Neural progenitor cell (in vitro differentiated cells): ENCODE measurements around the gene DGKD. TPM values are rescaled to one million over a fixed set of nuclear protein-coding genes. Genes with fewer than 3 reads are reported as not detected.

Experiments used
- DNase-seq: peaks from one replicate; pipeline ENCODE4 v3.0.0-alpha.2; 2016; ENCODE audit warnings: low spot score
- H2AFZ ChIP-seq: fragments of 200-600 bp; sonication (generic); replicated peaks from 2 replicates; pipeline ENCODE4 v1.6.1; 2016; ENCODE audit warnings: antibody characterized with exemption
- H3F3A ChIP-seq: fragments of 200-600 bp; sonication (generic); 2 replicates; pipeline ENCODE4 v1.6.1; 2016; ENCODE audit warnings: antibody characterized with exemption, low read depth
- H3K27ac ChIP-seq: fragments of 200-600 bp; sonication (generic); 2 replicates; pipeline ENCODE4 v1.5.1; 2016; ENCODE audit warnings: mild to moderate bottlenecking
- H3K27me3 ChIP-seq: fragments of 200-600 bp; sonication (generic); 2 replicates; pipeline ENCODE4 v1.6.1; 2016; ENCODE audit warnings: mild to moderate bottlenecking, moderate library complexity
- H3K36me3 ChIP-seq: fragments of 200-600 bp; sonication (generic); 2 replicates; pipeline ENCODE4 v1.5.1; 2016
- H3K4me1 ChIP-seq: fragments of 200-600 bp; sonication (generic); 2 replicates; pipeline ENCODE4 v1.6.1; 2016; ENCODE audit warnings: mixed run types
- H3K4me2 ChIP-seq: fragments of 200-600 bp; sonication (generic); 2 replicates; pipeline ENCODE4 v1.6.1; 2016
- H3K4me3 ChIP-seq: fragments of 200-600 bp; sonication (generic); 2 replicates; pipeline ENCODE4 v1.5.1; 2016
- H3K79me2 ChIP-seq: fragments of 200-600 bp; sonication (generic); 2 replicates; pipeline ENCODE4 v1.6.1; 2016; ENCODE audit warnings: low read depth
- H3K9ac ChIP-seq: fragments of 200-600 bp; sonication (generic); 2 replicates; pipeline ENCODE4 v1.6.1; 2016
- H3K9me3 ChIP-seq: fragments of 200-600 bp; sonication (generic); 2 replicates; pipeline ENCODE4 v1.5.1; 2016; ENCODE audit warnings: low read depth
- H4K20me1 ChIP-seq: fragments of 200-600 bp; sonication (generic); 2 replicates; pipeline ENCODE4 v1.6.1; 2016; ENCODE audit warnings: low read depth
- H3K27ac Mint-ChIP-seq: 3 replicates; pipeline ENCODE4 v1.8.0; 2021; ENCODE audit warnings: mixed read lengths
- H3K27me3 Mint-ChIP-seq: 2 replicates; pipeline ENCODE4 v1.8.0; 2022; ENCODE audit warnings: low read depth, mild to moderate bottlenecking, inconsistent platforms, moderate library complexity, mixed read lengths; ENCODE audit not compliant: insufficient read depth
- H3K36me3 Mint-ChIP-seq: 3 replicates; pipeline ENCODE4 v1.8.0; 2021; ENCODE audit warnings: mixed read lengths
- H3K4me1 Mint-ChIP-seq: 3 replicates; pipeline ENCODE4 v1.8.0; 2021; ENCODE audit warnings: mixed read lengths
- H3K4me3 Mint-ChIP-seq: 3 replicates; pipeline ENCODE4 v1.8.0; 2021; ENCODE audit warnings: mild to moderate bottlenecking, moderate library complexity, mixed read lengths
- H3K9me3 Mint-ChIP-seq: 3 replicates; pipeline ENCODE4 v1.8.0; 2020; ENCODE audit warnings: mixed read lengths
- CTCF ChIP-seq: fragments of 200-600 bp; sonication (generic); IDR thresholded peaks from 2 replicates; pipeline ENCODE4 v1.5.1; 2017; ENCODE audit warnings: antibody characterized with exemption, mild to moderate bottlenecking
- EZH2 ChIP-seq: fragments of 200-600 bp; sonication (generic); IDR thresholded peaks from 2 replicates; pipeline ENCODE4 v1.6.1; 2017; ENCODE audit warnings: antibody characterized with exemption, mild to moderate bottlenecking, moderate library complexity
- EZH2phosphoT487 ChIP-seq: fragments of 200-600 bp; sonication (generic); IDR thresholded peaks from 2 replicates; pipeline ENCODE4 v1.6.1; 2017; ENCODE audit warnings: antibody characterized with exemption
- total RNA-seq: library from RNA; depleted of rRNA; stranded (reverse); fragments of >200 nt; gene quantifications from 2 replicates; pipeline ENCODE4 v1.2.3, GENCODE V29; 2015; ENCODE audit warnings: low replicate concordance

DGKD gene
- total RNA-seq, 1 donor from 2014 or later, result 10.9 TPM

GRCh38 chr2:233402346-233402745 lies 48.1 kb downstream of the DGKD start:
- H3K36me3 Mint-ChIP-seq, result peaks cover 17% of the 10 kb centered on the region

GRCh38 chr2:233402789-233403188 lies 48.5 kb downstream of the DGKD start:
- no peaks in the 10 kb centered on the region for H3K79me2 ChIP-seq
- no peaks in the 10 kb centered on the region for H3F3A ChIP-seq
- H4K20me1 ChIP-seq, result peaks cover 2% of the 10 kb centered on the region
- no peak overlapping the region for H3K27ac ChIP-seq
- no peaks in the 10 kb centered on the region for H3K27me3 ChIP-seq
- H3K36me3 ChIP-seq, result no peaks in the 10 kb centered on the region
- H3K4me1 ChIP-seq, result peaks cover 8% of the 10 kb centered on the region
- Mint-ChIP-seq H3K9me3 (no peaks in the 10 kb centered on the region), H3K4me3 (no peak overlapping the region), H3K36me3 (peaks cover 14% of the 10 kb centered on the region), H3K27ac (peak overlapping the region; percentile 17), H3K4me1 (peaks cover 9% of the 10 kb centered on the region), H3K27me3 (peaks cover 2% of the 10 kb centered on the region)
- no peak for DNase-seq
- no peak overlapping the region for H3K4me2 ChIP-seq
- H3K4me3 ChIP-seq, result no peak overlapping the region
- H3K9ac ChIP-seq, result no peak overlapping the region
- TF ChIP-seq EZH2phosphoT487, result no peak
- no peak for TF ChIP-seq CTCF
- no peak for TF ChIP-seq EZH2
- H2AFZ ChIP-seq, result no peak overlapping the region
- H3K9me3 ChIP-seq, result no peaks in the 10 kb centered on the region

More at GRCh38 chr2:233402346-233402745, 48.1 kb downstream of the DGKD start:
- Histone ChIP-seq H3K4me1 (peaks cover 8% of the 10 kb centered on the region), H3K27ac (no peak overlapping the region), H4K20me1 (peaks cover 2% of the 10 kb centered on the region), H3K9me3 (no peaks in the 10 kb centered on the region), H3K79me2 (no peaks in the 10 kb centered on the region), H3K4me2 (no peak overlapping the region), H3K36me3 (no peaks in the 10 kb centered on the region), H2AFZ (no peak overlapping the region), H3K9ac (no peak overlapping the region), H3K27me3 (no peaks in the 10 kb centered on the region), H3F3A (no peaks in the 10 kb centered on the region), H3K4me3 (no peak overlapping the region)
- Mint-ChIP-seq H3K4me1 (peaks cover 9% of the 10 kb centered on the region), H3K9me3 (no peaks in the 10 kb centered on the region), H3K27ac (no peak overlapping the region), H3K27me3 (peaks cover 2% of the 10 kb centered on the region), H3K4me3 (no peak overlapping the region)
- TF ChIP-seq EZH2phosphoT487 (no peak), EZH2 (no peak)
- DNase-seq, result no peak

- Histone ChIP-seq H3K9me3 (no peaks in the 10 kb centered on the region), H3F3A (no peaks in the 10 kb centered on the region), H3K9ac (no peak overlapping the region), H3K27me3 (no peaks in the 10 kb centered on the region), H4K20me1 (peaks cover 2% of the 10 kb centered on the region), H3K4me1 (peaks cover 4% of the 10 kb centered on the region), H3K4me2 (no peak overlapping the region), H3K4me3 (no peak overlapping the region), H3K79me2 (no peaks in the 10 kb centered on the region), H3K27ac (no peak overlapping the region), H3K36me3 (no peaks in the 10 kb centered on the region), H2AFZ (no peak overlapping the region)
- DNase-seq, result peak; percentile 48
- peaks cover 2% of the 10 kb centered on the region for H3K27me3 Mint-ChIP-seq
- no peak overlapping the region for H3K4me3 Mint-ChIP-seq
- peaks cover 8% of the 10 kb centered on the region for H3K4me1 Mint-ChIP-seq
- H3K36me3 Mint-ChIP-seq, result peaks cover 14% of the 10 kb centered on the region
- TF ChIP-seq EZH2 (no peak), CTCF (peak; percentile 61), EZH2phosphoT487 (no peak)
- H3K27ac Mint-ChIP-seq, result no peak overlapping the region
- H3K9me3 Mint-ChIP-seq, result no peaks in the 10 kb centered on the region
Observed at GRCh38 chr2:233404222-233404621, 49.9 kb downstream of the DGKD start.

GRCh38 chr2:233406865-233407264 lies 52.6 kb downstream of the DGKD start:
- Histone ChIP-seq H3K4me1 (no peaks in the 10 kb centered on the region), H3K79me2 (no peaks in the 10 kb centered on the region), H3K9me3 (peaks cover 13% of the 10 kb centered on the region), H3K27ac (no peak overlapping the region), H3K27me3 (no peaks in the 10 kb centered on the region), H3K9ac (no peak overlapping the region), H3F3A (no peaks in the 10 kb centered on the region), H3K4me2 (no peak overlapping the region), H3K36me3 (peaks cover 6% of the 10 kb centered on the region), H3K4me3 (no peak overlapping the region), H4K20me1 (peaks cover 2% of the 10 kb centered on the region), H2AFZ (no peak overlapping the region)
- H3K36me3 Mint-ChIP-seq, result peaks cover 23% of the 10 kb centered on the region
- no peak for TF ChIP-seq EZH2phosphoT487
- no peak for TF ChIP-seq CTCF
- TF ChIP-seq EZH2, result no peak
- peaks cover 2% of the 10 kb centered on the region for H3K4me1 Mint-ChIP-seq
- H3K4me3 Mint-ChIP-seq, result no peak overlapping the region
- H3K27ac Mint-ChIP-seq, result no peak overlapping the region
- peaks cover 11% of the 10 kb centered on the region for H3K9me3 Mint-ChIP-seq
- no peaks in the 10 kb centered on the region for H3K27me3 Mint-ChIP-seq
- no peak for DNase-seq
